Endothelial cell of umbilical vein (primary cell): ENCODE measurements around the gene PDSS2.

Source experiments
- EZH2 ChIP-seq: IDR thresholded peaks from 2 replicates; pipeline ENCODE4 v1.6.1; 2012; ENCODE audit warnings: borderline replicate concordance, low read depth, mild to moderate bottlenecking, moderate library complexity, low read length, inconsistent platforms; ENCODE audit not compliant: severe bottlenecking
- JUN ChIP-seq: IDR thresholded peaks from 2 replicates; pipeline ENCODE4 v1.6.1; 2011; ENCODE audit warnings: borderline replicate concordance, low read depth; ENCODE audit not compliant: insufficient read length, insufficient read depth
- POLR2A ChIP-seq: IDR thresholded peaks from 2 replicates; pipeline ENCODE4 v1.6.1; 2012; ENCODE audit warnings: low read depth, mild to moderate bottlenecking, control low read depth, low read length
- POLR2AphosphoS5 ChIP-seq: IDR thresholded peaks from 2 replicates; pipeline ENCODE4 v1.6.1; 2012; ENCODE audit warnings: low read depth, mild to moderate bottlenecking, control low read depth, low read length, moderate library complexity; ENCODE audit not compliant: insufficient read depth
- TF ChIP-seq, protein P1 (sequence below), 2 donors: IDR thresholded peaks; 1 replicate in 1 of 2; 2 replicates in 1 of 2; pipeline ENCODE4 v1.5.1; 2011; ENCODE audit warnings: low read length in 2 of 2, mild to moderate bottlenecking in 2 of 2, moderate library complexity in 2 of 2, control low read depth in 1 of 2, inconsistent platforms in 1 of 2, low read depth in 1 of 2; ENCODE audit not compliant: insufficient read depth in 1 of 2; ENCODE audit errors: extremely low read depth in 1 of 2
- TF ChIP-seq, protein P2 (sequence below): IDR thresholded peaks from 2 replicates; pipeline ENCODE4 v1.6.1; 2011; ENCODE audit not compliant: insufficient read depth, insufficient read length

DNA sequence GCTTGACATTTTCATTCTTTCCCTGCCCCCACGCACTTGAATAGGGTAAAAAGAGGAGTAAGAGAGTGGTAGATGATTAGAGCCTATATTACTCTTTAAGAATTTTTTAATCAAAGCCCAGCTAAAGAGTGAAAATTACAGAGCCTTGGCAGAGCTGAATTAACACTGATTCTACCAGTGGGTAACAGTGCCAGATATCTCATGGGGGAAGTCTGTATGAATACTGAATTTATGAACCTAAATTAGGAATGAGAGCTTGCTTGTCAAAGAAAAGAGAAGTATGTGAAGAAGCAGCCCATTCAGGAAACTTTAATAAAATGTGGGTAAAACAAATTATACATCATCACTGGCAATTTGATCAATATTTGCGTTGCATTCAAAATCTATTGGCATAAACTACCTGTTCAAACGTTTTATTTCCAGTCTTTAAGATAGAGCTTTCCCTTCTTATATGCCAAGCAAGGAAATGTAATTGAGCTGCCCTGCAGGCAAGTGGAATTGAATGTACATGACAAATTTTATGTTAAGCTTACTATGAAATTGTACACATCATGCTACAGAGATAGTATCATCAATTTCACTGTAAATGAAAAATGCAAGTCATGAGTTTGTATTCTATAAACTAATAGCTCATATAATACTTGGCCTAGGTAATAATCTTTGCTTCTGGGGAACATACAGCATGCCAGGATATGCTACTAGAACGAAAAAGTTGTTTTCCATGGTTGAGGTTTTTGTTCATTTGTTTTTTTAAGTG lies 45.1 kb upstream of the PDSS2 start:
- TF ChIP-seq POLR2AphosphoS5: no peak
- TF ChIP-seq JUN: no peak
- TF ChIP-seq, protein P1, sequence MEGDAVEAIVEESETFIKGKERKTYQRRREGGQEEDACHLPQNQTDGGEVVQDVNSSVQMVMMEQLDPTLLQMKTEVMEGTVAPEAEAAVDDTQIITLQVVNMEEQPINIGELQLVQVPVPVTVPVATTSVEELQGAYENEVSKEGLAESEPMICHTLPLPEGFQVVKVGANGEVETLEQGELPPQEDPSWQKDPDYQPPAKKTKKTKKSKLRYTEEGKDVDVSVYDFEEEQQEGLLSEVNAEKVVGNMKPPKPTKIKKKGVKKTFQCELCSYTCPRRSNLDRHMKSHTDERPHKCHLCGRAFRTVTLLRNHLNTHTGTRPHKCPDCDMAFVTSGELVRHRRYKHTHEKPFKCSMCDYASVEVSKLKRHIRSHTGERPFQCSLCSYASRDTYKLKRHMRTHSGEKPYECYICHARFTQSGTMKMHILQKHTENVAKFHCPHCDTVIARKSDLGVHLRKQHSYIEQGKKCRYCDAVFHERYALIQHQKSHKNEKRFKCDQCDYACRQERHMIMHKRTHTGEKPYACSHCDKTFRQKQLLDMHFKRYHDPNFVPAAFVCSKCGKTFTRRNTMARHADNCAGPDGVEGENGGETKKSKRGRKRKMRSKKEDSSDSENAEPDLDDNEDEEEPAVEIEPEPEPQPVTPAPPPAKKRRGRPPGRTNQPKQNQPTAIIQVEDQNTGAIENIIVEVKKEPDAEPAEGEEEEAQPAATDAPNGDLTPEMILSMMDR (IDR thresholded peaks at IDR 0.05; ENCODE audit: extremely low read depth in 1 of 2, insufficient read depth in 1 of 2, low read depth in 1 of 2, low read length in 2 of 2): no peak
- TF ChIP-seq, protein P2, sequence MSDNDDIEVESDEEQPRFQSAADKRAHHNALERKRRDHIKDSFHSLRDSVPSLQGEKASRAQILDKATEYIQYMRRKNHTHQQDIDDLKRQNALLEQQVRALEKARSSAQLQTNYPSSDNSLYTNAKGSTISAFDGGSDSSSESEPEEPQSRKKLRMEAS: no peak
- TF ChIP-seq EZH2: no peak
- no peak for TF ChIP-seq POLR2A
